Keratinocyte (primary cell): Measurements from ENCODE around the gene TRMT2B. TPM values are rescaled to one million over a fixed set of nuclear protein-coding genes. Genes with fewer than 3 reads are reported as not detected.

Experiments used
- DNase-seq: peaks from one replicate; pipeline ENCODE4 v3.0.0-alpha.2; 2011; ENCODE audit warnings: low read depth, missing footprints, low spot score
- FAIRE-seq: peaks from 2 replicates; lab custom pipeline; 2011; peaks lifted over from hg19 to GRCh38; lab: Jason Lieb, UNC
- H2AFZ ChIP-seq: 2 replicates; pipeline ENCODE4 v1.6.0; 2012; ENCODE audit warnings: low read length, control low read depth, inconsistent platforms; ENCODE audit not compliant: control insufficient read depth
- H3K27ac ChIP-seq: 2 replicates; pipeline ENCODE4 v1.5.1; 2011; ENCODE audit warnings: low read length; ENCODE audit not compliant: control insufficient read depth, insufficient read depth
- H3K27me3 ChIP-seq: 3 replicates; pipeline ENCODE4 v1.6.0; 2011; ENCODE audit warnings: low read length; ENCODE audit not compliant: control insufficient read depth, insufficient read depth; ENCODE audit errors: extremely low read depth
- H3K36me3 ChIP-seq, 2 experiments: 2 replicates in 1 of 2; 3 replicates in 1 of 2; pipeline ENCODE4 v1.5.1; 2011; ENCODE audit warnings: low read length in 2 of 2, mild to moderate bottlenecking in 1 of 2; ENCODE audit not compliant: control insufficient read depth in 2 of 2, insufficient read depth in 2 of 2; ENCODE audit errors: extremely low read depth in 1 of 2
- H3K4me1 ChIP-seq: 3 replicates; pipeline ENCODE4 v1.5.1; 2011; ENCODE audit warnings: low read length; ENCODE audit not compliant: control insufficient read depth, insufficient read depth; ENCODE audit errors: extremely low read depth
- H3K4me2 ChIP-seq: 3 replicates; pipeline ENCODE4 v1.6.0; 2011; ENCODE audit warnings: low read depth, low read length; ENCODE audit not compliant: control insufficient read depth, insufficient read depth; ENCODE audit errors: extremely low read depth
- H3K4me3 ChIP-seq, 3 experiments: fragments of 200-600 bp in 1 of 3; sonication (generic) in 1 of 3; 2 replicates in 2 of 3; 3 replicates in 1 of 3; pipeline ENCODE4 v1.5.1; 2011 to 2016; ENCODE audit warnings: low read length in 3 of 3, mild to moderate bottlenecking in 3 of 3, control low read depth in 2 of 3, inconsistent platforms in 1 of 3, low read depth in 1 of 3, mixed read lengths in 1 of 3, mixed run types in 1 of 3, moderate library complexity in 1 of 3; ENCODE audit not compliant: control insufficient read depth in 2 of 3, insufficient read depth in 2 of 3; ENCODE audit errors: extremely low read depth in 1 of 3
- H3K79me2 ChIP-seq: 2 replicates; pipeline ENCODE4 v1.6.0; 2012; ENCODE audit warnings: low read length; ENCODE audit not compliant: control insufficient read depth, insufficient read depth
- H3K9ac ChIP-seq: 3 replicates; pipeline ENCODE4 v1.6.0; 2011; ENCODE audit warnings: low read length; ENCODE audit not compliant: control insufficient read depth, insufficient read depth; ENCODE audit errors: extremely low read depth
- H3K9me1 ChIP-seq: 3 replicates; pipeline ENCODE4 v1.6.0; 2011; ENCODE audit warnings: low read length; ENCODE audit not compliant: control insufficient read depth, insufficient read depth; ENCODE audit errors: extremely low read depth
- H3K9me3 ChIP-seq: 2 replicates; pipeline ENCODE4 v1.5.1; 2012; ENCODE audit warnings: low read depth, low read length; ENCODE audit not compliant: control insufficient read depth
- H4K20me1 ChIP-seq: 3 replicates; pipeline ENCODE4 v1.6.0; 2011; ENCODE audit warnings: low read length; ENCODE audit not compliant: control insufficient read depth, insufficient read depth; ENCODE audit errors: extremely low read depth
- CTCF ChIP-seq, 3 experiments: IDR thresholded peaks in 1 of 3; conservative IDR thresholded peaks in 1 of 3; optimal IDR thresholded peaks in 1 of 3; 2 replicates in 2 of 3; 3 replicates in 1 of 3; pipeline versions ENCODE3 to v1.5.1; 2011; ENCODE audit warnings: low read length in 3 of 3, mild to moderate bottlenecking in 3 of 3, moderate library complexity in 2 of 3, control low read depth in 1 of 3, inconsistent platforms in 1 of 3; ENCODE audit not compliant: insufficient read depth in 2 of 3; ENCODE audit errors: extremely low read depth in 1 of 3
- EZH2 ChIP-seq: IDR thresholded peaks from one replicate; pipeline ENCODE4 v1.6.1; 2012; ENCODE audit warnings: inconsistent platforms, mild to moderate bottlenecking, low read length, moderate library complexity
- dilution Hi-C: fragments of 300-500 bp; cut with MboI; formaldehyde crosslinking; loops from one replicate; pipeline ENCODE4 v1.7.0; 2020; ENCODE audit warnings: low sequenced_read_pairs; ENCODE audit not compliant: extremely low pct_ligation_motif_present
- polyA plus RNA-seq, 5 experiments: library from polyadenylated mRNA; depleted of rRNA in 3 of 5; stranded (reverse) in 3 of 5; stranded (forward) in 1 of 5; unstranded in 1 of 5; fragments of >200 nt; gene quantifications; 1 replicate in 1 of 5; 2 replicates in 3 of 5; 3 replicates in 1 of 5; pipeline versions ENCODE4 v1.2.1 to v1.2.3, GENCODE V29; 2011 to 2012; ENCODE audit warnings: missing spikeins in 2 of 5, low read depth in 1 of 5, low replicate concordance in 1 of 5

TRMT2B gene
- polyA plus RNA-seq, 1 donor (not counting 4 experiments of a cell fraction or from before 2014, with no cell fraction given): 12.1 TPM

GRCh38 chrX:101080326-101081124, 28.6 kb upstream of the TRMT2B start:
- Histone ChIP-seq H4K20me1 (no peaks in the 10 kb centered on the region), H2AFZ (no peak overlapping the region), H3K27ac (no peak overlapping the region), H3K36me3 (no peaks in the 10 kb centered on the region), H3K4me1 (no peaks in the 10 kb centered on the region), H3K4me3 (no peak overlapping the region), H3K9me3 (no peaks in the 10 kb centered on the region), H3K4me2 (no peak overlapping the region), H3K79me2 (no peaks in the 10 kb centered on the region), H3K9me1 (no peaks in the 10 kb centered on the region), H3K27me3 (no peaks in the 10 kb centered on the region), H3K9ac (no peak overlapping the region)
- dilution Hi-C loops: no loop called here
- TF ChIP-seq EZH2: no peak
- TF ChIP-seq CTCF (optimal IDR thresholded peaks at IDR 0.05 in 1 of 3, IDR thresholded peaks at IDR 0.05 in 1 of 3, conservative IDR thresholded peaks at IDR 0.05 in 1 of 3; ENCODE audit: extremely low read depth in 1 of 3, insufficient read depth in 2 of 3, low read length in 3 of 3): no peak
- DNase-seq (no peak), FAIRE-seq (no peak)

- H3K27ac ChIP-seq: no peak overlapping the region
- no peak overlapping the region for H2AFZ ChIP-seq
- no peaks in the 10 kb centered on the region for H4K20me1 ChIP-seq
- H3K9me1 ChIP-seq: no peaks in the 10 kb centered on the region
- dilution Hi-C loops: no loop called here
- H3K4me3 ChIP-seq: no peak overlapping the region
- TF ChIP-seq CTCF (optimal IDR thresholded peaks at IDR 0.05 in 1 of 3, IDR thresholded peaks at IDR 0.05 in 1 of 3, conservative IDR thresholded peaks at IDR 0.05 in 1 of 3; ENCODE audit: extremely low read depth in 1 of 3, insufficient read depth in 2 of 3, low read length in 3 of 3) (no peak), EZH2 (no peak)
- no peaks in the 10 kb centered on the region for H3K79me2 ChIP-seq
- H3K4me2 ChIP-seq: no peak overlapping the region
- H3K4me1 ChIP-seq: no peaks in the 10 kb centered on the region
- no peak for DNase-seq
- no peak for FAIRE-seq
- H3K9me3 ChIP-seq: no peaks in the 10 kb centered on the region
- no peaks in the 10 kb centered on the region for H3K27me3 ChIP-seq
- no peak overlapping the region for H3K9ac ChIP-seq
- H3K36me3 ChIP-seq: no peaks in the 10 kb centered on the region
Measured at GRCh38 chrX:101079736-101080270, 27.9 kb upstream of the TRMT2B start.
